NCI-H526 (cell line): Measurements from ENCODE around the gene CABP2.

Experiments
- DNase-seq, 2 experiments: peaks; one replicate each; lab custom pipeline; 2025; lab: John Stamatoyannopoulos, UW

CABP2 gene

GRCh38 chr11:67507864-67508485, 15.3 kb downstream of the CABP2 start, which contains the start of gene CDK2AP2:
TSS of gene CDK2AP2 (minus strand) at chr11:67508162. CDS start at chr11:67508082, 80 bp downstream.
- DNase-seq: peak; percentile 99 to 100

GRCh38 chr11:67507242-67507863, 15.9 kb downstream of the CABP2 start:
- DNase-seq: peak in 1 of 2 experiments; percentile 64

GRCh38 chr11:67506426-67507051, 16.7 kb downstream of the CABP2 start:
- no peak for DNase-seq

GRCh38 chr11:67505605-67506396, 17.4 kb downstream of the CABP2 start:
- DNase-seq: peak; percentile 88 to 97

- DNase-seq: peak in 1 of 2 experiments; percentile 77
Observed at GRCh38 chr11:67504950-67505581, 18.2 kb downstream of the CABP2 start, which contains the start of gene PITPNM1. TSS of gene PITPNM1 (minus strand) at chr11:67505363. CDS start at chr11:67504180, 1,183 bp downstream.

GRCh38 chr11:67504005-67504949, 19.0 kb downstream of the CABP2 start:
- DNase-seq: peak in 1 of 2 experiments; percentile 59

GRCh38 chr11:67503119-67504004, 19.9 kb downstream of the CABP2 start:
- DNase-seq: no peak

GRCh38 chr11:67502328-67502979, 20.8 kb downstream of the CABP2 start:
- no peak for DNase-seq

- no peak for DNase-seq
Observed at GRCh38 chr11:67501854-67502253, 21.4 kb downstream of the CABP2 start.

GRCh38 chr11:67500831-67501715, 22.2 kb downstream of the CABP2 start:
- no peak for DNase-seq

GRCh38 chr11:67500484-67500821, 22.8 kb downstream of the CABP2 start:
- DNase-seq: peak in 1 of 2 experiments; percentile 39

- no peak for DNase-seq
Observed at GRCh38 chr11:67499808-67500483, 23.3 kb downstream of the CABP2 start.

- no peak for DNase-seq
Observed at GRCh38 chr11:67498544-67498972, 24.7 kb downstream of the CABP2 start.

GRCh38 chr11:67497656-67498291, 25.5 kb downstream of the CABP2 start:
- no peak for DNase-seq

GRCh38 chr11:67496113-67496512, 27.1 kb downstream of the CABP2 start:
- no peak for DNase-seq

GRCh38 chr11:67495234-67496005, 27.8 kb downstream of the CABP2 start:
- no peak for DNase-seq
